SK-N-SH (cell line): ENCODE data around the gene IKZF2. TPM values are rescaled to one million over a fixed set of nuclear protein-coding genes. Genes with fewer than 3 reads are reported as not detected.
A peak's percentile ranks its signal among the peaks of the same experiment; 100 is the strongest.

Source experiments
- CTCF ChIA-PET: fragments of 300-600, 350-600 bp; formaldehyde crosslinking; extraction: SDS; loops from one replicate; lab custom pipeline; 2021; lab: Yijun Ruan, JAX
- POLR2A ChIA-PET: fragments of 350-600 bp; sonication (Branson Sonifier 250); formaldehyde crosslinking; extraction: SDS; loops from one replicate; lab custom pipeline; 2020; ENCODE audit warnings: antibody characterized with exemption, inconsistent platforms; lab: Yijun Ruan, JAX
- DNase-seq: peaks from one replicate; pipeline ENCODE4 v3.0.0; 2012
- H2AFZ ChIP-seq: fragments of 200-600 bp; sonication (generic); 2 replicates; pipeline ENCODE4 v1.8.1; 2016; ENCODE audit warnings: antibody characterized with exemption, mild to moderate bottlenecking, low read depth
- H3F3A ChIP-seq: fragments of 200-600 bp; sonication (generic); replicated peaks from 2 replicates; pipeline ENCODE3; 2016; ENCODE audit warnings: antibody characterized with exemption, mild to moderate bottlenecking; ENCODE audit not compliant: insufficient read depth
- H3K27ac ChIP-seq, 2 experiments: fragments of 200-500 bp in 1 of 2; fragments of 200-600 bp in 1 of 2; sonication (Bioruptor generic) in 1 of 2; sonication (generic), shearing (Covaris generic) in 1 of 2; 2 replicates each; pipeline versions ENCODE4 v1.5.1 to v1.6.1; 2014 to 2016; ENCODE audit warnings: low read depth in 2 of 2, inconsistent platforms in 1 of 2, low read length in 1 of 2, mild to moderate bottlenecking in 1 of 2, mixed read lengths in 1 of 2
- H3K27me3 ChIP-seq: fragments of 200-600 bp; sonication (generic), shearing (Covaris generic); 2 replicates; pipeline ENCODE4 v1.6.1; 2016; ENCODE audit warnings: mixed run types; ENCODE audit not compliant: insufficient read depth
- H3K36me3 ChIP-seq, 2 experiments: fragments of 200-500 bp in 1 of 2; fragments of 200-600 bp in 1 of 2; sonication (Bioruptor generic) in 1 of 2; sonication (generic) in 1 of 2; replicated peaks in 1 of 2; 2 replicates each; pipeline versions ENCODE3 to v1.5.1; 2014 to 2016; ENCODE audit warnings: low read length in 1 of 2, mild to moderate bottlenecking in 1 of 2; ENCODE audit not compliant: insufficient read depth in 2 of 2, control insufficient read depth in 1 of 2
- H3K4me1 ChIP-seq, 2 experiments: fragments of 200-500 bp in 1 of 2; fragments of 200-600 bp in 1 of 2; sonication (Bioruptor generic) in 1 of 2; sonication (generic), shearing (Covaris generic) in 1 of 2; 2 replicates each; pipeline versions ENCODE4 v1.5.1 to v1.6.1; 2014 to 2016; ENCODE audit warnings: low read depth in 1 of 2, low read length in 1 of 2, mixed run types in 1 of 2; ENCODE audit not compliant: insufficient read depth in 2 of 2, control insufficient read depth in 1 of 2
- H3K4me2 ChIP-seq: fragments of 200-600 bp; sonication (generic), shearing (Covaris generic); 2 replicates; pipeline ENCODE4 v1.6.1; 2017; ENCODE audit warnings: mixed run types
- H3K4me3 ChIP-seq, 2 experiments: fragments of 200-500 bp in 1 of 2; fragments of 200-600 bp in 1 of 2; sonication (Bioruptor generic) in 1 of 2; sonication (generic), shearing (Covaris generic) in 1 of 2; 2 replicates each; pipeline versions ENCODE4 v1.5.1 to v1.8.1; 2014 to 2016; ENCODE audit warnings: low read depth in 2 of 2, inconsistent platforms in 1 of 2, low read length in 1 of 2, mild to moderate bottlenecking in 1 of 2, mixed read lengths in 1 of 2, moderate library complexity in 1 of 2
- H3K79me2 ChIP-seq: fragments of 200-600 bp; sonication (generic); 2 replicates; pipeline ENCODE4 v1.8.1; 2017; ENCODE audit warnings: mild to moderate bottlenecking; ENCODE audit not compliant: insufficient read depth
- H3K9ac ChIP-seq: fragments of 200-600 bp; sonication (generic); 2 replicates; pipeline ENCODE4 v1.6.1; 2017; ENCODE audit warnings: mixed run types
- H3K9me2 ChIP-seq: fragments of 200-600 bp; sonication (generic); 2 replicates; pipeline ENCODE4 v1.6.1; 2017; ENCODE audit warnings: mixed run types
- H3K9me3 ChIP-seq: fragments of 200-600 bp; sonication (generic); 2 replicates; pipeline ENCODE4 v1.6.1; 2017; ENCODE audit warnings: mixed run types, mild to moderate bottlenecking, moderate library complexity
- H4K20me1 ChIP-seq: fragments of 200-600 bp; sonication (generic); 2 replicates; pipeline ENCODE4 v1.6.1; 2017; ENCODE audit warnings: mild to moderate bottlenecking, mixed run types; ENCODE audit not compliant: insufficient read depth
- CHD2 ChIP-seq: fragments of 150-350 bp; IDR thresholded peaks from 2 replicates; pipeline ENCODE4 v1.6.1; 2018; ENCODE audit warnings: low read length; ENCODE audit not compliant: partially characterized antibody
- EZH2phosphoT487 ChIP-seq: fragments of 200-600 bp; sonication (generic); IDR thresholded peaks from 2 replicates; pipeline ENCODE4 v1.6.1; 2017; ENCODE audit warnings: low read depth, mixed run types, mild to moderate bottlenecking, antibody characterized with exemption, moderate library complexity, borderline replicate concordance
- FOSL2 ChIP-seq: IDR thresholded peaks from 2 replicates; pipeline ENCODE4 v1.4.0; 2012; ENCODE audit warnings: low read depth, mild to moderate bottlenecking, moderate library complexity, borderline replicate concordance
- FOXM1 ChIP-seq: IDR thresholded peaks from 2 replicates; pipeline ENCODE4 v1.4.0; 2012; ENCODE audit warnings: low read depth, mild to moderate bottlenecking
- JUND ChIP-seq: IDR thresholded peaks from 2 replicates; pipeline ENCODE4 v1.4.0; 2012
- MXI1 ChIP-seq: IDR thresholded peaks from 2 replicates; pipeline ENCODE4 v1.6.1; 2012; ENCODE audit warnings: mild to moderate bottlenecking, low read depth, low read length, improper control_type of control experiment
- NRF1 ChIP-seq: IDR thresholded peaks from 2 replicates; pipeline ENCODE4 v1.6.1; 2012; ENCODE audit warnings: low read depth, mild to moderate bottlenecking, low read length
- PBX3 ChIP-seq: IDR thresholded peaks from 2 replicates; pipeline ENCODE4; 2012
- TCF12 ChIP-seq: IDR thresholded peaks from 2 replicates; pipeline ENCODE4 v1.4.0; 2012
- WGBS: methylation state at CpG from one replicate; pipeline ENCODE4 v1.1.6; 2017; ENCODE audit warnings: low lambda C conversion rate; 5-methylcytosine and 5-hydroxymethylcytosine counted together
- polyA plus RNA-seq, 3 experiments: library from polyadenylated mRNA; depleted of rRNA; stranded (reverse); fragments of >200 nt; gene quantifications; 2 replicates each; pipeline ENCODE4 v1.2.3, GENCODE V29; 2012
- TF ChIP-seq, protein P1 (sequence below): fragments of 200-600 bp; sonication (generic); IDR thresholded peaks from 2 replicates; pipeline ENCODE4 v1.6.1; 2017; ENCODE audit warnings: antibody characterized with exemption, mild to moderate bottlenecking, moderate library complexity

Gene IKZF2
- polyA plus RNA-seq, 1 of the 3 experiments (the other 2 are of a cell fraction) = 1.3 TPM

DNA sequence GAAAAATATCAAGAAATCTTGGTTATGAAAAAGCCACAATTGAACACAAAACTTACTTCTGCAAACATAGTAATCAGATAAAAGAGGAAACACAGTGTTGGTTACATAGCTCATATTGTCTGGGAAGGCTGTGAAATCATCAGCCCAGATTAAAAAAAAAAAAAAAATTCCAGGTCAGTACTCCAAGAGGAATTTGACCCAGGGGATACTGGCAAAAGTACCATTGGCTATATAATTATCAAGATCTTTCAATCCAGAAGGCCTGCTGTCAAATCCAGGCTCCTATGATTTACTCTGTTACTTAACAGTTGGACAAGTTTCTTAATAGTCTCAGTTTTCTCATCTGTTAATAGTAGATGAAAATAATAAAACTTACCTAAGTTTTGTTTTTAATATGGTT, 12.9 kb upstream of the IKZF2 start:
- CTCF ChIA-PET = interaction anchor here (0.9 kb wide), 1 partner anchor 12 kb away, joined by 3 read pairs; no protein-coding TSS in a partner anchor
- Histone ChIP-seq H3K9me3 (no peaks in the 10 kb centered on the region), H4K20me1 (no peaks in the 10 kb centered on the region), H3F3A (peaks cover 4% of the 10 kb centered on the region), H3K9ac (no peak overlapping the region), H3K4me3 (no peak overlapping the region), H3K9me2 (no peaks in the 10 kb centered on the region), H3K36me3 (no peaks in the 10 kb centered on the region), H3K27ac (peak overlapping the region in 1 of 2 experiments; percentile 5; a peak in 1 of 4 replicates), H3K4me2 (no peak overlapping the region), H3K79me2 (no peaks in the 10 kb centered on the region), H2AFZ (peak overlapping the region; percentile 47), H3K27me3 (no peaks in the 10 kb centered on the region), H3K4me1 (peaks cover 0 to 10% of the 10 kb centered on the region in 2 experiments; a peak in 1 of 4 replicates)
- no peak for DNase-seq
- POLR2A ChIA-PET = no interaction called here
- TF ChIP-seq PBX3 = no peak
- no peak for TF ChIP-seq FOXM1
- TF ChIP-seq NRF1 = no peak
- TF ChIP-seq, protein P1, sequence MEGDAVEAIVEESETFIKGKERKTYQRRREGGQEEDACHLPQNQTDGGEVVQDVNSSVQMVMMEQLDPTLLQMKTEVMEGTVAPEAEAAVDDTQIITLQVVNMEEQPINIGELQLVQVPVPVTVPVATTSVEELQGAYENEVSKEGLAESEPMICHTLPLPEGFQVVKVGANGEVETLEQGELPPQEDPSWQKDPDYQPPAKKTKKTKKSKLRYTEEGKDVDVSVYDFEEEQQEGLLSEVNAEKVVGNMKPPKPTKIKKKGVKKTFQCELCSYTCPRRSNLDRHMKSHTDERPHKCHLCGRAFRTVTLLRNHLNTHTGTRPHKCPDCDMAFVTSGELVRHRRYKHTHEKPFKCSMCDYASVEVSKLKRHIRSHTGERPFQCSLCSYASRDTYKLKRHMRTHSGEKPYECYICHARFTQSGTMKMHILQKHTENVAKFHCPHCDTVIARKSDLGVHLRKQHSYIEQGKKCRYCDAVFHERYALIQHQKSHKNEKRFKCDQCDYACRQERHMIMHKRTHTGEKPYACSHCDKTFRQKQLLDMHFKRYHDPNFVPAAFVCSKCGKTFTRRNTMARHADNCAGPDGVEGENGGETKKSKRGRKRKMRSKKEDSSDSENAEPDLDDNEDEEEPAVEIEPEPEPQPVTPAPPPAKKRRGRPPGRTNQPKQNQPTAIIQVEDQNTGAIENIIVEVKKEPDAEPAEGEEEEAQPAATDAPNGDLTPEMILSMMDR = no peak
- no peak for TF ChIP-seq CHD2
- TF ChIP-seq EZH2phosphoT487 = no peak
- no peak for TF ChIP-seq MXI1
- no peak for TF ChIP-seq JUND

DNA sequence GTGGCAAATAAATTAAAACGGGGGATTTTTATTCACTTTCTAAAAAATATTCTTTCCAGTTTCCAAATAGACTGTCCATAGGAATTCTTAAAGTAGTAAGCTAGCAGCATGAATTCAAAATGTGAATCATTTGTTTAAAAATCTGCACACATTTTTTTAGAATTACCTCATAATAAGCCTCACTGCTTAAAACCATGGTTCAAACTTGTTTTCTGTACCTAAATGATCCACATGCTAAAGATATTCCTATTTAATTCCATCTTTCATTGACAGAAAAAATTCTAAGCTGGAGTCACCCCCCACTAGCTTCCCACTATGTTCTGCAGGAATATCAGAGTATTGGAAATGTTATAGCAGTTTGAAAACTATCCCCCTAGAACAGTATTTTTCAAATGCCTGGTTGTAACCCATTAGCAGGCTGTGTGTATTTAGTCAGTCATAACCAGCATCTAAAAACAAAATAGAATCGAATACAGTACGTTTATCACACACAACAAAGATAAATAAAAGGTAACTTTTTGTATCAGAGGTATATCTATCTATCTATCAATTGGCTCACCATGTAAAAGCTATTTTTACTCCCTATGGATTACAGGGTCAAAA, 11.2 kb upstream of the IKZF2 start:
- ChIA-PET CTCF (interaction anchor here (0.9 to 3.9 kb wide), 3 partner anchors 9 to 385 kb away, joined by 5 to 16 read pairs (median 6); no protein-coding TSS in a partner anchor), POLR2A (no interaction called here)
- H2AFZ ChIP-seq = no peak overlapping the region
- peak overlapping the region in 1 of 2 experiments; percentile 57; a peak in 2 of 4 replicates for H3K27ac ChIP-seq
- peaks cover 4% of the 10 kb centered on the region for H3F3A ChIP-seq
- TF ChIP-seq FOSL2 (peak; percentile 34; the same call in 1 of the 2 replicates), JUND (peak; percentile 46), TCF12 (no peak)
- no peaks in the 10 kb centered on the region for H3K79me2 ChIP-seq
- no peak for DNase-seq
- H3K9ac ChIP-seq = no peak overlapping the region
- H3K27me3 ChIP-seq = no peaks in the 10 kb centered on the region
- H4K20me1 ChIP-seq = no peaks in the 10 kb centered on the region
- H3K36me3 ChIP-seq = no peaks in the 10 kb centered on the region
- H3K4me1 ChIP-seq = peaks cover 0 to 10% of the 10 kb centered on the region in 2 experiments; a peak in 1 of 4 replicates
- no peak overlapping the region for H3K4me3 ChIP-seq
- H3K4me2 ChIP-seq = no peak overlapping the region
- no peaks in the 10 kb centered on the region for H3K9me3 ChIP-seq
- WGBS = 82% methylated on average over 3 of the region's 3 CpGs
- H3K9me2 ChIP-seq = no peaks in the 10 kb centered on the region
